GM23338 (cell line): ENCODE results near the gene NFYA.
A peak's percentile ranks its signal among the peaks of the same experiment; 100 is the strongest.

ENCODE experiments used
- CTCF ChIP-seq, 2 experiments: fragments of 200-600 bp in 1 of 2; sonication (generic) in 1 of 2; conservative IDR thresholded peaks; 2 replicates each; pipeline versions ENCODE4 v1.5.1 to v1.6.1; 2016 to 2017; ENCODE audit warnings: antibody characterized with exemption in 2 of 2, low read depth in 2 of 2, mild to moderate bottlenecking in 2 of 2, moderate library complexity in 1 of 2
- EZH2 ChIP-seq: fragments of 200-600 bp; sonication (generic); IDR thresholded peaks from one replicate; pipeline ENCODE4 v1.8.0; 2017; ENCODE audit warnings: antibody characterized with exemption, mild to moderate bottlenecking, low read depth; ENCODE audit not compliant: unreplicated experiment
- EZH2phosphoT487 ChIP-seq: fragments of 200-600 bp; sonication (generic); IDR thresholded peaks from one replicate; pipeline ENCODE4 v1.8.1; 2018; ENCODE audit warnings: antibody characterized with exemption; ENCODE audit not compliant: unreplicated experiment
- JUNB ChIP-seq: IDR thresholded peaks from one replicate; pipeline ENCODE4 v1.6.1; 2016; ENCODE audit warnings: antibody characterized with exemption; ENCODE audit not compliant: unreplicated experiment
- POLR2AphosphoS5 ChIP-seq: IDR thresholded peaks from 2 replicates; pipeline ENCODE4 v1.6.1; 2016; ENCODE audit warnings: antibody characterized with exemption, low read depth

GRCh38 chr6:41072836-41073202 lies at the start of gene NFYA:
- TF ChIP-seq EZH2phosphoT487 = no peak
- TF ChIP-seq EZH2 = no peak
- TF ChIP-seq CTCF (conservative IDR thresholded peaks at IDR 0.05; ENCODE audit: low read depth in 2 of 2) = no peak
- no peak for TF ChIP-seq JUNB
- peak; percentile 72 for TF ChIP-seq POLR2AphosphoS5
